Retinal pigment epithelial cell (primary cell): ENCODE results near the gene FBRSL1.
A peak's percentile ranks its signal among the peaks of the same experiment; 100 is the strongest.

Experiments
- DNase-seq: peaks from one replicate; pipeline ENCODE4 v3.0.0-alpha.2; 2010; ENCODE audit warnings: low read depth
- H3K4me3 ChIP-seq: 2 replicates; pipeline ENCODE4 v1.5.1; 2011; ENCODE audit warnings: mild to moderate bottlenecking, low read length, control low read depth, moderate library complexity
- TF ChIP-seq, protein P1 (sequence below): conservative IDR thresholded peaks from 2 replicates; pipeline ENCODE4 v1.5.1; 2011; ENCODE audit warnings: low read depth, low read length, control low read depth, inconsistent platforms

Gene FBRSL1

DNA sequence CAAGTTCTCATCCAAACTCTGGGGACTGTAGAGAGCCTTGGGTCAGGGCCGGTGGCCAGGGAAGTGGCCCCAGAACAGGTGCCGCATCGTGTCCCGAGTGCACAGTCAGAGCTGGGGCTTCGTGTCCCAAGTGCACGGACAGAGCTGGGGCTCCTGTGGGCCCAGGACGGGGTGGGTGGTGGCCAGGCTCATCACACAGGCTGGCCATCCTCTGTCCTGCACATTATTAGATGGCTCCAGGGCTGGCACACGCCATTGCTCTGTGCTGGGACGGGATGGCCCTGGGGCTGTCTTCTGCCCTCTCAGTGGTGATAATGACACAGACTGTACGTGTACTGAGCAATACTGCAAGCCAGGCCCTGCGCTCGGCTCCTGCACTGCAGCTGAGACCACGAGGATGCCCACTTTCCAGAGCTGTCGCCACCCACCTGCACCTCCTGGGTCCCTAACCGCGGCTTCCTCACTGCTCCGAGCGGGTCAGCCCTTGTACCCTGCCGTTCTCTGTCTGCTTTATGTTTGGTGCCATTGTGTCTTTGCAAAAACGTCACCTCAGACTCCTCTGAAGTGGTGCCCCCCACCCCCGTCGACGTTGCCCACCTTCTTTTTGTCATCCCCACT, 1.9 kb downstream of the FBRSL1 start:
- peak overlapping the region; percentile 63 for H3K4me3 ChIP-seq
- TF ChIP-seq, protein P1, sequence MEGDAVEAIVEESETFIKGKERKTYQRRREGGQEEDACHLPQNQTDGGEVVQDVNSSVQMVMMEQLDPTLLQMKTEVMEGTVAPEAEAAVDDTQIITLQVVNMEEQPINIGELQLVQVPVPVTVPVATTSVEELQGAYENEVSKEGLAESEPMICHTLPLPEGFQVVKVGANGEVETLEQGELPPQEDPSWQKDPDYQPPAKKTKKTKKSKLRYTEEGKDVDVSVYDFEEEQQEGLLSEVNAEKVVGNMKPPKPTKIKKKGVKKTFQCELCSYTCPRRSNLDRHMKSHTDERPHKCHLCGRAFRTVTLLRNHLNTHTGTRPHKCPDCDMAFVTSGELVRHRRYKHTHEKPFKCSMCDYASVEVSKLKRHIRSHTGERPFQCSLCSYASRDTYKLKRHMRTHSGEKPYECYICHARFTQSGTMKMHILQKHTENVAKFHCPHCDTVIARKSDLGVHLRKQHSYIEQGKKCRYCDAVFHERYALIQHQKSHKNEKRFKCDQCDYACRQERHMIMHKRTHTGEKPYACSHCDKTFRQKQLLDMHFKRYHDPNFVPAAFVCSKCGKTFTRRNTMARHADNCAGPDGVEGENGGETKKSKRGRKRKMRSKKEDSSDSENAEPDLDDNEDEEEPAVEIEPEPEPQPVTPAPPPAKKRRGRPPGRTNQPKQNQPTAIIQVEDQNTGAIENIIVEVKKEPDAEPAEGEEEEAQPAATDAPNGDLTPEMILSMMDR, result no peak
- no peak for DNase-seq

DNA sequence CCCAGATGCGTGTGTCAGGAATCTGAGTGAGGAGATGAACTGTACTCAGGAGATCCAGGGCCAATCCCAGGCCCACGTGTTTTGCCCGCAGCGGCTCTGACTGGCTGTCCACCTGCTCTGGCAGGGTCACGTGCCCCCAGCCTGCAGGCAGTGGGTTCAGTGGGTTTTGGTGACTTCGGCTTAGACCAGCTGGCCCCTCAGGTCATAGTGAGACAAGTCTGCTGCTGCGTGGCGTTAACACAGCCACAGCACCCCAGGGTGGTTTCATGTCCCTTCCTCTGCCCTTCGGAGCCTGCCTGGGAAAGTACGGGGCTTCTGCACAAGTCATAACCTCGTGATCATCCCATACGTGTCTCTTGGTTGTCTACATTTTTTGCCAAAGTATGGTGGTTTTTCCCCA, 2.6 kb downstream of the FBRSL1 start:
- no peak overlapping the region for H3K4me3 ChIP-seq
- DNase-seq, result no peak

DNA sequence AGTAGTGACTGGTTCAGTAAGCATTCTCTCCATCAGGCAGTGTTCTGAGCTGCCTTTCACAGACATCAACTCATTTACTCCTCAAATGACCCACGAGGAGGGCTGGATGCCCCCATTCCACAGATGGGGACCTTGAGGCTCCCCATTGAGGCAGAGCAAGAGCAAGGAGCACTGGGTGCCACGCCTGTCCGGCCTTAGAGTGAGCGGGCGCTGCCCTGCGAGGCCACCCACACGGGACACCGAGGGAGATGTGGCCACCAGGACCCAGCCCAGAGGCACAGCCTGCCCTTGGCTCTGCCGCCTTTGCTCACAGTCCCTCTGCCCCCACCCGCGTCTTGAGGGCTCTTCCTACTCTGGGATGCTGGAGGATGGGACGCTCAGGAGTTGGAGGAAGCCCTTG, 3.0 kb downstream of the FBRSL1 start:
- H3K4me3 ChIP-seq, result no peak overlapping the region
- TF ChIP-seq, protein P1, result no peak
- no peak for DNase-seq

More for the DNA sequence above, 2.6 kb downstream of the FBRSL1 start:
- TF ChIP-seq, protein P1, result no peak

DNA sequence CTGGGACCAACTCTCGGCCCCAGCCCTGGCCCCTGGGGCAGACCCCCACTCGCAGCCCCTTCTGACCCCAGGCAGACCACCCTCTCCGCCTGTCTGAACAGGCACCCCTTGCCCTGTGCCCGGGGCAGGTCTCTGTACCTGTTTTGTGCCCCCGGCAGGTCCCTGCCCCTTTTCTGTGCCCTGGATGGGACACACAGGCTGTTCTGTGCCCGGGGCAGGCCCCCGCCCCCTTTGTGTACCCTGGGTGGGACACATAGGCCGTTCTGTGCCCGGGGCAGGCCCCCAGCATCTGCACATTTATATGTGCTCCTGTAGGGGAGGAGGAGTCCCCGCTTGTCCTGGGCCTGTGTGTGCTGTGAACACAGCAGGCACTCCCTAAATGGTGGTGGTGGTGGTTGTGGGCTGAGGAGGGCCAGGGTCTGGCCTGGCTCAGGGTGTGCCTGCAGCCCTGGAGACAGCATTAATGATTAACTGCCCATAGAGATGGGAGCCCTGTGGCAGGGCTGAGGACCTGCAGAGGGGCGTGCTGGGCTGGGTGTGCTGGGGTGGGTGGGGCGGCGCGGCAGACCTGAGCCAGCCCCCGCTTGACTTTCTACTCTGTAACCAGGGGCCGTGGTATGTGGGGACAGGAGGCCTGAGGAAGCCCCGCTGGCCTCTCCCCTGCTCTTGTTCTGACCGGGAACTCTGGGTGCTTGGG, 3.7 kb downstream of the FBRSL1 start:
- TF ChIP-seq, protein P1, result no peak
- H3K4me3 ChIP-seq, result no peak overlapping the region
- DNase-seq, result no peak

DNA sequence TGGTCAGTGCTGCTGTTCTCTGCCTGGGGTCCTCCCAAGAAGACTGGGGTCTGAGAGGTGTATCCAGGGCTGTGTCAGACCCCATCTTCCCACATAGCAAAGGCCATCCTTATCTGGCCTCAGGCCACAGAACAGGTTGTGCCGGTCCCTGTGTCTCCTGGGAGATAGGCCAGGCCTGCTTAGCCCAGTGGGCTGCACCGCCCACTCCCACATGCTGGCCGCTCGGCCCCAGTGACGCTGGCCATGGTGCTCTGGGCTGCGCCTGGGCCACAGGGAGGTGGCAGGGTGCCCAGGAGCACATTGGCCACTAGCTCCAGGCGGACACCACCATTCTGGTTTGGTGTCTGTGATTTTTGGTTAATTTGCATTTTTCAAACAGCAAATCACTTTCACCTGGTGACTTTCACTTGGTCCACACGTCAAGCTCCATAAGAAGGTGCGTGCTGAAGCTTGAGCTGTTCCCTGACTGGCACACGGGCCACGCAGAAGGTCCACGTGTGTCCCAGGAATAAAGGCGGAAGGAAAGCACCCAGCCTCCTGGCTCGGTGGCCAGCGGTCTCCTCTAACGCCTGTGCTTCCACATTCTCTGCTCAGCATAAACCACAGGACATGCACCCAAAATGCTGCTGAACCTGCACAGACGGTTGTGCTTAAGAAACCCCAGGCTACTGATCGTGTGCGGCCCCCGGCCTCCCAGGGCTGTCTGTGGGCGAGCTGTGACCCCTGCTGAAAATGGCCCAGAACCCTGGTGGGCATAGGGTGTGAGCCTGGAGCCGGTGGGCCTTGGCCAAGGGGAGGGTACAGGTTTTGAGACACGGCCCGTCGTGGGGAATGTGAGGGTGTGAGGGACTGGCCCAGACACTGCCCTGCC, 4.6 kb downstream of the FBRSL1 start:
- TF ChIP-seq, protein P1, result no peak
- DNase-seq, result no peak
- H3K4me3 ChIP-seq, result no peak overlapping the region

DNA sequence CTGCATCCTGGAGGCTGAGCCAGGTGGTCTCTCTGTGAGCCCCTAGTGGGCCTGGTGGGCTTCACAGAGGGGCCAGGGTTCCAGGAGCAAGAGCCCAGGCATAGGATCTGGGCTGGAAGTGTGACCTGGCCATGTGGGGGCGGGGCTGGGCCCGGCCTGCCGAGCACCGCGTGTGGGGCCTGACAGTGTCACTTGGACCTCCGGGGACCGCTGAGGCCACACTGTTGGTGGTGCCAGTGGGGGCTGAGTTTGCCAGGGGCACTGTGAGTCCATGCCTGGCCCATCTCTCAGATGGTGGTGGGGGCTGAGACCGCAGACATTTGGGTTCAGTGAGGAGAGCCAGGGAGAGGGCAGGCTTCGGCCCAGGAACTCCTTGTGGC, 5.2 kb downstream of the FBRSL1 start:
- no peak for DNase-seq
- TF ChIP-seq, protein P1, result no peak
- no peak overlapping the region for H3K4me3 ChIP-seq
